ENCODE results near the gene TMPRSS4.
A peak's percentile ranks its signal among the peaks of the same experiment; 100 is the strongest.

Gene TMPRSS4

GRCh38 chr11:118138839-118139420, 62.1 kb downstream of the TMPRSS4 start:
- no peak for DNase-seq

- no peak for DNase-seq
Measured at GRCh38 chr11:118139578-118139977, 62.7 kb downstream of the TMPRSS4 start.

- DNase-seq: peak; percentile 44 to 53 (median 52)
Measured at GRCh38 chr11:118142081-118142480, 65.2 kb downstream of the TMPRSS4 start.

GRCh38 chr11:118142809-118143208, 65.9 kb downstream of the TMPRSS4 start:
- DNase-seq: peak; percentile 77 to 80 (median 77)

GRCh38 chr11:118143661-118144185, 66.8 kb downstream of the TMPRSS4 start:
- no peak for DNase-seq

- DNase-seq: no peak
Measured at GRCh38 chr11:118144301-118145268, 67.7 kb downstream of the TMPRSS4 start.

GRCh38 chr11:118145285-118146227, 68.7 kb downstream of the TMPRSS4 start:
- peak; percentile 77 to 91 (median 88) for DNase-seq

- no peak for DNase-seq
Measured at GRCh38 chr11:118146554-118146953, 69.7 kb downstream of the TMPRSS4 start.

GRCh38 chr11:118147502-118147901, 70.6 kb downstream of the TMPRSS4 start:
- DNase-seq: peak in 1 of 3 donors; percentile 16

GRCh38 chr11:118148240-118148639, 71.4 kb downstream of the TMPRSS4 start:
- no peak for DNase-seq

- no peak for DNase-seq
Measured at GRCh38 chr11:118148856-118149255, 72.0 kb downstream of the TMPRSS4 start.

GRCh38 chr11:118149493-118149892, 72.6 kb downstream of the TMPRSS4 start:
- DNase-seq: no peak

- no peak for DNase-seq
Measured at GRCh38 chr11:118151431-118151830, 74.6 kb downstream of the TMPRSS4 start.

GRCh38 chr11:118152020-118152551, 75.2 kb downstream of the TMPRSS4 start:
- no peak for DNase-seq

- peak; percentile 52 to 77 (median 55) for DNase-seq
Measured at GRCh38 chr11:118152552-118153471, 75.9 kb downstream of the TMPRSS4 start, which contains the start of gene SCN4B. SCN4B (minus strand) TSS chr11:118152823; CDS start chr11:118152673, 150 bp downstream.

GRCh38 chr11:118153516-118153915, 76.6 kb downstream of the TMPRSS4 start:
- DNase-seq: no peak

- DNase-seq: no peak
Measured at GRCh38 chr11:118153976-118154375, 77.1 kb downstream of the TMPRSS4 start.

- no peak for DNase-seq
Measured at GRCh38 chr11:118154641-118155040, 77.8 kb downstream of the TMPRSS4 start.

GRCh38 chr11:118155776-118156530, 79.1 kb downstream of the TMPRSS4 start:
- DNase-seq: no peak

GRCh38 chr11:118156531-118157185, 79.8 kb downstream of the TMPRSS4 start:
- no peak for DNase-seq
